ENCODE data around the gene LIMCH1.
A peak's percentile ranks its signal among the peaks of the same experiment; 100 is the strongest.

Gene LIMCH1

DNA sequence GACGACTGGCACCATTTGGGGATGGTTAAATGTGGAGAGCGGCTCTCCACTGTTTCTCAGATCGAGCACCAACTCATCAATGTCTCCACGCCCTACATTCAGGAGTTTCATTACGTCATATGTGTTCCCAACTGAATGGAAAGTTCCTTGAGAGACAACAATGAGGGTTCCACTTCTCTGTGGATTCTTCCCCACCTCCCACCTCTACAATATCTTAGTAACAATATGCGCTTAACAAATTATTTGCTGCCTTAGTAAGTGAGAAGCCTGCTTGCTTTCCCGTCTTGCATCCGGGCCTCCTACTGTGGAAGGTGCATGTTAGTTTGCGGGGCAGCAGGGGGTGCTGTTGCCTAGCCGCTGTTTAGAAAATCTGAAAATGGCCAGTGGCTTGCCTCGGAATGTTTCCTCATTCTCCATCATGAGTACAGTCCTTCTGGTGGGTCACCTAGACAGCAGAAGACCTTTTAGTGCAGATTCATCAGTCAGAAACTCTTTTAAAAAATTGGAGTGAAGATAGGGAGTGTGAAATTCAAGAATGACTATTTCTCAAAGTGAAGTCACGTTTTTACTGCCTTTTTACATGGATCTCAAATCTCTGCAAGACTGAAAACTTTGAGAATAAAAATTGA is 154.9 kb downstream of the LIMCH1 start:
- Histone ChIP-seq H3K4me2 (peak overlapping the region; percentile 54; the same call in 1 of the 2 replicates), H3K36me3 (ENCODE audit: insufficient read depth) (no peaks in the 10 kb centered on the region)

GRCh38 chr4:41693629-41694028 is 155.7 kb downstream of the LIMCH1 start:
- 0 out of 2 replicates have a peak, but pooled peaks have one; percentile 11 for TF ChIP-seq CTCF (conservative IDR thresholded peaks at IDR 0.05; ENCODE audit: low read depth, low read length)
- peaks cover 7% of the 10 kb centered on the region for H3K4me1 ChIP-seq (ENCODE audit: low read depth, poor library complexity, severe bottlenecking)
- no peak overlapping the region for H3K27ac ChIP-seq
- no peaks in the 10 kb centered on the region for H4K20me1 ChIP-seq (ENCODE audit: insufficient read depth)
- H3K4me3 ChIP-seq (IDR thresholded peaks at IDR 0.05; ENCODE audit: insufficient read depth, low read depth, low read length), result no peak overlapping the region
- no peak overlapping the region for H3K4me2 ChIP-seq
- H3K36me3 ChIP-seq (ENCODE audit: insufficient read depth), result no peaks in the 10 kb centered on the region
- H3K79me2 ChIP-seq (ENCODE audit: insufficient read depth, low read depth), result no peaks in the 10 kb centered on the region
- no peaks in the 10 kb centered on the region for H3K27me3 ChIP-seq (ENCODE audit: insufficient read depth, low read depth)
- no peak overlapping the region for H3K9ac ChIP-seq
- no peak overlapping the region for H2AFZ ChIP-seq (ENCODE audit: low read depth)

More for the DNA sequence above, 154.9 kb downstream of the LIMCH1 start:
- Histone ChIP-seq H3K79me2 (ENCODE audit: insufficient read depth, low read depth) (no peaks in the 10 kb centered on the region), H3K27me3 (ENCODE audit: insufficient read depth, low read depth) (no peaks in the 10 kb centered on the region), H4K20me1 (ENCODE audit: insufficient read depth) (no peaks in the 10 kb centered on the region), H3K27ac (no peak overlapping the region), H3K4me3 (IDR thresholded peaks at IDR 0.05; ENCODE audit: insufficient read depth, low read depth, low read length) (no peak overlapping the region), H3K4me1 (ENCODE audit: low read depth, poor library complexity, severe bottlenecking) (peaks cover 7% of the 10 kb centered on the region), H3K9ac (no peak overlapping the region), H2AFZ (ENCODE audit: low read depth) (peak overlapping the region; percentile 71)
- peak; percentile 75 for TF ChIP-seq CTCF (conservative IDR thresholded peaks at IDR 0.05; ENCODE audit: low read depth, low read length)

DNA sequence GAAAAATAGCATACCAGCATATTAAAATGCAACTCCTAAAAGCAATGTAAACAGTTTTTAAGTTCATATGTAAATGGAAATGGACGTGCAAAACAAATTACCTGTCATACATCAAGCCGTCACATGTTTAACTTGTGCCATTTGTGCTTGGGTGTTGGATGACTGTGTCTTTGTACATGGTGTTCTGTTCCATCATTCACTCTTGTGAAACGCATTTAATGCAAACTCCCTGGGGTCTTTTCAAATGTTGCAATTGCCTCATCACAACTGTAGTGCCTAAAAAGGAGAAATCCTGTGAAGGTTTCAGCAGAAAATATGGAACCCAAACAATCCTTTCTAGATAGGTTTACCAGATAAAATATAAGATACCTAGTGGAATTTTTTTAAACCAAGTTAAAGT is 158.2 kb downstream of the LIMCH1 start:
- Histone ChIP-seq H3K4me3 (IDR thresholded peaks at IDR 0.05; ENCODE audit: insufficient read depth, low read depth, low read length) (no peak overlapping the region), H3K36me3 (ENCODE audit: insufficient read depth) (no peaks in the 10 kb centered on the region), H3K79me2 (ENCODE audit: insufficient read depth, low read depth) (no peaks in the 10 kb centered on the region), H2AFZ (ENCODE audit: low read depth) (no peak overlapping the region), H4K20me1 (ENCODE audit: insufficient read depth) (no peaks in the 10 kb centered on the region), H3K27me3 (ENCODE audit: insufficient read depth, low read depth) (no peaks in the 10 kb centered on the region), H3K4me2 (no peak overlapping the region), H3K4me1 (ENCODE audit: low read depth, poor library complexity, severe bottlenecking) (peaks cover 7% of the 10 kb centered on the region), H3K27ac (no peak overlapping the region), H3K9ac (no peak overlapping the region)
- TF ChIP-seq CTCF (conservative IDR thresholded peaks at IDR 0.05; ENCODE audit: low read depth, low read length), result no peak

DNA sequence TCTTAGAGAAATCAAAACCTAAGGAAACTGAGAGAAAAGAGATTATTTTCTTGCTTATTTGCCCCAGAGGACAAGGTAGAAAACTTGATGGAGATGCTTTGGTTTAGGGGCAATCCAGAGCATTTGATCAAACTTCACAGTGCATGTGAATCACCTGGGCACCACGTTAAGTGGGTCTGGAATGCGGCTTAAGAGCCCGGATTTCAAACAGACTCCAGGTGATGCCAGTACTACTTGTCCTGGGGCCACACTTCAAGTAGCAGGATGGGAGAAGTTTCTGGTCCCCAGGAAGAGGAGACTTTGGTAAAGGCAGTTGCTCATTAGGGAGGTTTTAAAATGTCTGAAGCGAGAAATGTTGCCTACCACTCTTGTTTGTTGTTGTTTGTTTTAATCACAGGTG is 158.8 kb downstream of the LIMCH1 start:
- Histone ChIP-seq H3K4me2 (no peak overlapping the region), H3K27ac (no peak overlapping the region), H4K20me1 (ENCODE audit: insufficient read depth) (no peaks in the 10 kb centered on the region), H3K27me3 (ENCODE audit: insufficient read depth, low read depth) (no peaks in the 10 kb centered on the region), H3K36me3 (ENCODE audit: insufficient read depth) (no peaks in the 10 kb centered on the region), H3K4me1 (ENCODE audit: low read depth, poor library complexity, severe bottlenecking) (peaks cover 7% of the 10 kb centered on the region), H3K4me3 (IDR thresholded peaks at IDR 0.05; ENCODE audit: insufficient read depth, low read depth, low read length) (no peak overlapping the region), H2AFZ (ENCODE audit: low read depth) (no peak overlapping the region), H3K9ac (no peak overlapping the region), H3K79me2 (ENCODE audit: insufficient read depth, low read depth) (no peaks in the 10 kb centered on the region)
- TF ChIP-seq CTCF (conservative IDR thresholded peaks at IDR 0.05; ENCODE audit: low read depth, low read length), result no peak
